Islet precursor cell (in vitro differentiated cells): Measurements from ENCODE around the gene CFDP1.
"Not testable (repeated sequence)": the region's sequence is repeated elsewhere in the genome, so short reads cannot be mapped to it uniquely, and the experiment has no call there.

Experiments used
- DNase-seq: peaks from one replicate; pipeline ENCODE4 v3.0.0-alpha.2; 2018

CFDP1 gene

DNA sequence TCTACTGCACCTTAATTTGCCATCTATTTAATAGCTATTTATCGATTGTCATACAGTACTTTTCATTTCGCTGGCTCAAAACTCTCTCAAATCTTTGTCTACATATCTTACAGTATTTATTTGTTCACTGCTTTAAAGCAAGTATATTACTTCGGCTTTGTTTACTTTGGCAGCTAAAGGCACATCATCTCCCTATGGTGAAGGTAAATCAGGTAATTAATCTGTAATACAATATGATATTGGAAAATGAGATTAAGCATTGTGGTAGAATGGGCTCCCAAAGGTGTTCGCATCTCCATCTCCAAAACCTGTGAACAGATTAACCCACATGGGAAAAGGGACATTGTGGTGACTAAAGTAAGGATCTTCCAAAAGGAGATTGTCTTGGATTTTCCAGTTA is 24.7 kb upstream of the CFDP1 start:
- no peak for DNase-seq

DNA sequence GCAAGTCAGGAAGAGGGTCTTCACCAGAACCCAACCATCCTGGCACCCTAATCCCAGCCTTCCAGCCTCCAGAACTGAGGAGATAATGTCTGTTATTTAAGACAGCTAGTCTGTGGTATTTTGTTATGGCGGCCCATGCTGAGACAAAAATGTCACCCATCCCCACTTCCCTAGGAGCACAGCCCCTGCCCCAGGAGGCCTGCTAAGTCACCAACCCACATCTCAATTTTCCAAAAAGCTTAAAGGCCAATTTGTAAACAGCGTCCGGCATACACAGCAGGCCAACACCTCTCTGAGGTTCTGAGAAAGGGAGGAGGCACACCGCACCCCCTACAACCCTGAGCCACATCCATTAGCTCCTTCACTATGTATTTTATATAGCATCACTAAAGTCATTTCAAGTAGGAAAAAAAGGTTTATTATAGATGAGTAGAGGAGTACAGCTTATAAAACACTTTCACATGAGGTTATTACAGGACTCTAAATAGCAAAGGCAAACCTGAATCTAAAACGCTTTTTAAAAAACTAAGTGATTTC is 24.2 kb upstream of the CFDP1 start:
- DNase-seq, result no peak

DNA sequence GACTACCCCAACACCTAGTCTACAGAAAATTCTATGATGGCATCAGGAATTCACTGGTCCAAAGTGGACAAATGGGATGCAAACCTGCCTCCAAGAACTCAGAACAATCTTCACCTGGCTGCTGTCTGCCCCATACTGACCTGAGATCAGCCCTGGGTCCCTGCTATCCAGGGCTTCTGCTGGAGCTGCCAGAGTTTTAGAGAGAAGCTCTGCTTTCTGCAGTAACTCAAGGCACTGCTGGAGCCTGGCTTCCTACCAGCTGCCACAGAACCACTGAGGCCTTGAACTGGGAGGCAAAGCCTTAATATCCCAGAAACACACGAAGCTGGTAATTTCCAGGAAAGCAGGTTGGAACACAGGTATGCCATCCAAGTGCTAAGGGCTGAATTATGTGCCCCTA is 23.7 kb upstream of the CFDP1 start:
- DNase-seq, result no peak

DNA sequence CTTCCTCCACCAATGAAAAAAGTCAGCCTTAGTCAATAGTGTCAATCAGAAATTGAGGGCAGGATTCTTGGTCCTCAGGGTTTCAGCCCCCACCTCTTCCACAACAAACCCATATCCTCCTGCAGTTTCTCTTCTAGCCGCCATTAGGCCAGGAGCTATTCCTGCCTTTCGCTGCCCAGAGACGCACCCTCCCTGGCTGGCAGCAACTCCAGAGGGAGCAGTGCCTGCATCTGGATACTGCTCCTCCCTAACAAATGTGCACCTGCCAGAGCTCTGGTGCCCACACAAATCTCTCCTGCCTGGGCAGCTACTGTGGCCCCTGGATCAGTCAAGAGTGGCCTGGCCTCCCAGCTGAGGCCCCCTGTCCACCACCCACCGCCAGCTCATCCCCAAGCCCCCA is 23.2 kb upstream of the CFDP1 start:
- DNase-seq, result not testable (repeated sequence)

DNA sequence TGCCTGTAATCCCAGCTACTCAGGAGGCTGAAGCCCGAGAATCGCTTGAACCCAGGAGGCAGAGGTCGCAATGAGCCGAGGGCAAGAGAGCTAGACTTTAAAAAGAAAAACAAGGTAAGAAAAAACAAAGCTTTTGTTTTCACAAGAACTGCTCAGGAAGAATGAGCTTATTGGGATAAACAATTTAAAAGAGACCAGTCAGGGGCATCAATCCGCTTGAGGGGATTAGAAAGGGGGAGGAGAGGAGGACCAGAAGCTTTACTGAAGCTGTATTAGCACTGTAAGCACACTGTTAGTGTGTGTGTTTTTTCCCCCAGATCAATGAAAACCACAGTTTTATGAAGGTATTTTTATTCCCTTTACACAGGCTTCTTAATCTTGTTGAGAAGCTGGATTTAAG is 22.4 kb upstream of the CFDP1 start:
- no peak for DNase-seq

DNA sequence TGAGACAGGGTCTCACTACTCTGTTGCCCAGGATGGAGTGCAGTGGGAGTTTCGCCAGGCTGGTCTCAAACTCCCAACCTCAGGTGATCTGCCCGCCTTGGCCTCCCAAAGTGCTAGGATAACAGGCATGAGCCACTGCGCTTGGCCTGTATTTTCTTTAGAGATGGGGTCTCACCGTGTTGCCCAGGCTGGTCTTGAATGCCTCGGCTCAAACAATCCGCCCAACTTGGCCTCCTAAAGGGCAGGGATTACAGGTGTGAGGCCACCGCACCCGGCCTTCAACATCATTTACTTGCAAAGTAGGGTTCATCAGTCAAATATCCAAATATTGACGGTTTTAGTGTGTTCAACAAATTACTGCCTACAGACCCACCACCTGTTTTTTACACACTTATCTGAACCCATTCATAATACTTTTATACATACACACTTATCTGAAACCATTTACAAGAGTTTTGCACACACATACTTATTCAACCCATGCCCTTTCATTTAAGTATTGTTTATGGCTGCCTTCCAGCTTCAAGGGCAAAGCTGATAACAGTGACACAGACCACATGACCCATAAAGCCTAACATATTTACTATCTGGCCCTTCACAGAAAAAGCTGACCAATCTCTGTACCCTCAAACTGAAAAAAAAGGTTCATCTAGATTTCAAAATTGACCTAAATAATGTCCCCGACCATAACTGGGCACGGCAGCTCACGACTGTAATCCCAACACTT is 19.3 kb upstream of the CFDP1 start:
- no peak for DNase-seq

DNA sequence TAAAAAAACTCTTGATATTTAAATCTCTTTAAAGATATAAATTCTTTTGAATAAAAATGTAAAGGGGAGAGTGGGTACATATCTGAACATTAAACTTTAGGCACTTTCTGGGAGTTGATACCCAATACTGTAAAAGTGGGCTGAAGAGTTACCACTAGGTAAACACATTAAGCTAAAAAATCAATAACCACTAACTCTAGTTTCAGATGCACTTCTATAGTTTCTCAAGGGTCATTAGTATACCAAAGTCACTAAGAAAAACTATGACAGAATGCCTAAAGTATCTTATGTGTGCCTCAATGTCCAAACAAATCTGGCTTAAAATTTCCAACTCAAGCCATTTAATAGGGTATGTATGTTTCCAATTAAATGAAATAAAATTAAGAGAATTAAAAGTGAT is 13.1 kb upstream of the CFDP1 start:
- no peak for DNase-seq

- no peak for DNase-seq
Measured at GRCh38 chr16:75445298-75445697, 12.0 kb upstream of the CFDP1 start.

GRCh38 chr16:75443298-75443697 is 10.0 kb upstream of the CFDP1 start:
- DNase-seq, result no peak

GRCh38 chr16:75433732-75434413 is 570 bp upstream of the CFDP1 start:
- DNase-seq, result peak; percentile 87

DNA sequence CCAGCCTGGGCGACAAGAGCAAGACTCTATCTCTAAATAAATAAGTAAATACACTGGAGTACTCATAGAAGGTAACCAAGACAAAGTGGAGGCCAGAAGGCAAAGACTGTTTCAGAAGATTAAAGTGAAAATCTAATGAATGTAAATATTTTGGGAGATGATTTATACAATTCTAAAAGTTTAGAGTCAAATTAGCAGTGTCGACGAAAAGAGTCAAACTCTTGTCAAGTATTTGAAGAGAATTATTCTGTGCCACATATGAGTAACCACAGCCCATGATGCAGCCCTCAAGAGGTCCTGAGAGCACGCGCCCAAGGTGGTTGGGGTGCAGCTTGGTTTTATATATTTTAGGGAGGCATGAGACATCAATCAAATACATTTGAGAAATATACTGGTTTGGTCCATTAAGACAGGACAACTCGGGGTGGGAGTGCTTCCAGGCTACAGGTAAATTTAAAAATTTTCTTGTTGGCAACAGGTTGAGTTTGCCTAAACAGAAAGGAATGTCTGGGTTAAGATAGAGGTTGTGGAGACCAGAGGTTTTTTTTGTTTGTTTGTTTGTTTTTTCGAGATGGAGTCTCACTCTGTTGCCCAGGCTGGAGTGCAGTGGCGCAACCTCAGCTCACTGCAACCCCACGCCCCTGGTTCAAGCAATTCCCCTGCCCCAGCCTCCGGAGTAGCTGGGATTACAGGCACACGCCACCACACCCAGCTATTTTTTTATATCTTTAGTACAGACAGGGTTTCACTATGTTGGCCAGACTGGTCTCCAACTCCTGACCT is 3.5 kb downstream of the CFDP1 start:
- no peak for DNase-seq

GRCh38 chr16:75426524-75426923 is 6.8 kb downstream of the CFDP1 start:
- DNase-seq, result peak; percentile 53

DNA sequence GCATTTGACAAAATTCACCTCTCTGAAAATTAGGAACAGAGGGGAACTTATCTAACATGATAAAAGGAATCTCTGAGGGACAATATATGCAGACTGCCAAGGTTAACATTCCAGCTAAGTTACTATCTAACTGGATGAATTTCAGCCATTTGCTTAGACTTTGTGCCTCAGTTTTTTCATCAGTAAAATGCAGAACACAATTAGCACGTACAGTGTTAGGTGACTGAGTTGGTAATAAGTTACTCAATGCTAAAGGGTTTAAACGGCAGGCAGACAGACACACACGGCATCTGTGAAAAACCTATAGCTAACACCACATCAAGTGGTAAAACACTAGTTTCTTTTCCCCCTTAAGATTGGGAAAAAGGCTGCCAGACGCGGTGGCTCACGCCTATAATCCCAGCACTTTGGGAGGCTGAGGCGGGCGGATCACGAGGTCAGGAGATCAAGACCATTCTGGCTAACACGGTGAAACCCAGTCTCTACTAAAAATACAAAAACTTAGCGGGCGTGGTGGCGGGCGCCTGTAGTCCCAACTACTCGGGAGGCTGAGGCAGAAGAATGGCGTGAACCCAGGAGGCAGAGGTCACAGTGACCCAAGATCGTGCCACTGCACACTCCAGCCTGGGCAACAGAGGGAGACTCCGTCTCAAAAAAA is 9.1 kb downstream of the CFDP1 start:
- not testable (repeated sequence) for DNase-seq

DNA sequence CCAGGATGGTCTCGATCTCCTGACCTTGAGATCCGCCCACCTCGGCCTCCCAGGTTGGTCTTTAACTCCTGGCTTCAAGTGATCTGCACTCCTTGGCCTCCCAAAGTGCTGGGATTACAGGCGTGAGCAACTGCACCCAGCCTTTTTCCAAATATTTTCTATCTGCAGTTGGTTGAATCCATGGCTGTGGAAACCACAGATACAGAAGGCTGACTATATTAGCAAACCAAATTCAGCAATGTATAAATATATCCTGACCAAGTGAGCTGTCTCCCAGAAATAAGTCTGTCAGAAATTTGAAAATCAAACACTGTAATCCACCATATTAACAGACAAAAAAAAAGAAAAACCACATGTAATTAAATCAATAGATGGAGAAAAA is 9.6 kb downstream of the CFDP1 start:
- no peak for DNase-seq

DNA sequence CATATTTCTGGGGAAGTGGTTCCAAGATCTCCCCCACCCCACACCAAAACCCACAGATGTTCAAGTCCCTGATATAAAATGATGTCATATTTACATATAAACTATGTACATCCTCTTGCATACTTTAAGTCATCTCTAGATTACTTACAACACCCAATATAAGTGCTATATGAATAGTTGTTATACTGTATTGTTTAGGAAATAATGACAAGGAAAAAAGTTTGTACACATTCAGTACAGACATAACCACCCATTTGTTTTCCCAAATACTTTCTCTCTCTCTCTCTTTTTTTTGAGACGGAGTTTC is 11.5 kb downstream of the CFDP1 start:
- no peak for DNase-seq

DNA sequence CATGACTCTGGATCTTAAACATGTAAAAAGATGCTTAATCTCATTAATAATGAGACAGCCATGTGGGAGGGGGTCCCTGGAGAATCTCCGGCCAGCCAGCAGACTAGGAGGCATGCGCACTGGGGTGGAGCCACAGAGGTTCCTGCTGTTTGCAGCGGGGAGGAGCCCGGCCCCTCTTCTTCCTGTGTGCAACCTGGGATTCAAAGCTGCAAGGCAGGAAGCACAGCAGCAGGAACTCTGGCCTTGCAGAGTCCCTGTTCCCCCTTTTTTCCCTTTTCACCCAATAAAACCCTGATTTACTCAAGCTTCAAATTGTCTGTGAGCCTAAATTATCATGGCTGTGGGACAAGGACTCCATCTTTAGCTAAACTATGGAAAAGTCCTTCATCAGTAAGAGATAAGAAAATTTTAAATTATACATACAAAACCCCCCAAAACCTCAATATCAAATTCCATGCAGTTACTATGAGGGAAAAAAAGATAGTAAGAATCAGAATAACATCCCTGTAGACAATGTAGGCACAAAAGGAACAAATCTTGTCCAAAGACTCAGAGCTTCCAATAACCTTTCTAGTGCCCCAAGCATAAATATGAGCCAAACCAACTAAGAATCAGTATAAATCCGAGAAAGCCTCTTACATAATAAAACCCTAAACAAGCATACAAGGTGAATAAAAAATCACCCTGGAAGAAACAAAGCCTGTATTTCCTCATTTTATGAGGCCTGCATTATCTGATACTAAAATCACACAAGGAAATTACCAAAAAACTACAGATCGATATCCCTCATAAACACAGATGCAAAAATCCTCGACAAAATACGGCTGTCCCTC is 12.1 kb downstream of the CFDP1 start:
- peak; percentile 91 for DNase-seq

- DNase-seq, result no peak
Measured at GRCh38 chr16:75416904-75417565, 16.3 kb downstream of the CFDP1 start.

- no peak for DNase-seq
Measured at GRCh38 chr16:75415169-75415905, 18.0 kb downstream of the CFDP1 start.

- no peak for DNase-seq
Measured at GRCh38 chr16:75413951-75414350, 19.4 kb downstream of the CFDP1 start.

DNA sequence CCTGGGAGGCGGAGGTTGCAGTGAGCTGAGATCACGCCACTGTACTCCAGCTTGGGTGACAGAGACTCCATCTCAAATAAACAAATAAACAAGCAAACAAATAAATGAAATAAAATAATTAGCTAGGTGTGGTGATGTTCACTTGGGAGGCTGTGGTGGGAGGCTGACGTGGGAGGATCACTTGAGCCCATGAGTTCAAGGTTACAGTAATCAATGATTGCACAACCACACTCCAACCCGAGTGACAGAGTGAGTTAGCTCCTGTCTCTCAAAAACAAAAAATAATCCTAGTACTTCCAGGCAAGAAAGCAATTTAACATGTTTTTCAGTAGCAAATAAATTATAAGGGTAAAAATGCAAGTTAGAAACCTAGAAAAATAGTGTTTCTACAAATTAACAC is 26.4 kb downstream of the CFDP1 start:
- no peak for DNase-seq

GRCh38 chr16:75402821-75403475 is 30.4 kb downstream of the CFDP1 start:
- DNase-seq, result no peak
